ENCODE results near the gene PRR7.

PRR7 gene

DNA sequence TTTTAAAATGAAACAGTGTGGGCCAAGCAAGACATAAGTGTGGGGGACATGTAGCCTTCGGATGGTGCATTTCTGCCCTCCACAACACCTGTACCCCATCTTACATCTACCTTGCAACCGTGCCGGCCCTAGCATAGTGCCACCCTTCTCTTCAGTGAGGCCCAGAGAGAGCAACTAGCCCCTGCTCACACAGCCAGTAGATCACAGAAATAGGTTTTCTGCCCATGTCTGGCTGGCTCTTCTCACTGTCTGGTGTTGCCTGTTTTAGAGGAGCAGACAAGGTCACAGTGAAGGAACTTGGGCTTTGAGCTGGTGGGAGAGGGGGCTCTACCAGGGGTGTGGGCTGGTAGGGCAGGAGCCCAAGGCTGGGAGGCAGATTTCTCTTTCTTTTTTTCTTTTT is 39.6 kb downstream of the PRR7 start:
- DNase-seq = no peak

DNA sequence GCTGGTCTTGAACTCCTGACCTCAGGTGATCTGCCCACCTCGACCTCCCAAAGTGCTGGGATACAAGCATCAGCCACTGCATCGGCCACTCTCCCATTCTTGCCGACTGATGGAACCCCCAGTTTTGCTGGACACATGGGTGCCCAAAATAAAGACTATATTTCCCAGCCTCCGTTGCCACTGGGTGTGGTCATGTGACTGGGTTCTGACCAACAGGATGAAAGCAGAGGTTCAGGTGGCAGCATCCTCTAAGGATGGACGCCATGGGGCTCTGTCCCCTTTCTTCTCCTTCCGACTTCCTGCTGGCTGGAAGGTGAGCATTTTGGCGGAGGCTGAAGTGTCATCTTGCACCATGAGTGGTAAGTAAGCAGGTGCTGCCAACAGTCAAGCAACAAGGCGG is 40.5 kb downstream of the PRR7 start:
- DNase-seq = no peak

DNA sequence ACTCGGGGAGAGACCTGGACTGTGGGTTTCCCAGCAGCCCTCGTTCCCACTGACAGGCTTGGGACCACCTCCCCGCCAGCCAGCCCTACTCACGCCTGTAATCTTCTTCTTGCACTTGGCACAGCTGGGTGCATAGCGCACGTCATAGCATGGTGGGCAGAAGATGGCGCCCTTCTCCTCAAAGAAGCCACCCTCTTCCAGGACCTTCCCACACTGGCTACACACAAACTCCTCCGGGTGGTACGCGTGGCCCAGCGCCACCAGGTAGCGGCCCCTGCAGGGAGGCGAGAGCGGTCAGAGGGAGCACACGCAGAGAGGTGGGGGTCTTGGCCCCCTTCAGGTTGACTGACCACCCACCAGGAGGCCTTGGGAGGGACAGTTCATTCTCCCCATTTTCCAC is 41.4 kb downstream of the PRR7 start:
- no peak for DNase-seq

DNA sequence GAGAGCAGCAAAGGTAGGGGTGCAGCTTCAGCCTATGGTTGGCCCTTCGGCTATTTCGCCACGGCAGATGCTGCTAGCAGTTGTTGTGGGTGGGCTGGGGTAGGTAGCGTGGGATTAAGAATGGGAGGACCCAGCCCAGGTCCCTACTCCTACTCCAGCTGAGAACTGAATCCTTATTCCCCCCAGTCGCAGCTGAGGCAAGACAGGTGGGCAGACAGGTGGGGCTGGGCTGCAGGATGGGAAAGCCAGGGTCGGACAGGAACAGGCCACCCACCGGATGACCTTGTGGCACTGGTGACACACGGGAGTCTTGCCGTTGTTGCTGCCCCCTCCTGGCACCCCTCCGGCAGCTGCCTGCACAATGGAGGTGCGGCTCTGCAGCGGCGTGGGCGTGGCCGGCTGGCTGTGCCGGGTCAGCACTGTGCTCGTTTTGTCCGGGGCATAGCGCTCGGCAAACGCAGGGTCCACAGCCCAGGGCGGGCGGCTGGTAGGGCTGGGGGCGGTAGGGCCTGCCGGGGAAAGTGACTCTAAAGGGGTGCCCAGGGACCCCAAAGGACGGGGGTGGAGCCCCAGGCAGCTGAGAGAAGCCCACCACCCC is 42.6 kb downstream of the PRR7 start:
- DNase-seq = no peak

DNA sequence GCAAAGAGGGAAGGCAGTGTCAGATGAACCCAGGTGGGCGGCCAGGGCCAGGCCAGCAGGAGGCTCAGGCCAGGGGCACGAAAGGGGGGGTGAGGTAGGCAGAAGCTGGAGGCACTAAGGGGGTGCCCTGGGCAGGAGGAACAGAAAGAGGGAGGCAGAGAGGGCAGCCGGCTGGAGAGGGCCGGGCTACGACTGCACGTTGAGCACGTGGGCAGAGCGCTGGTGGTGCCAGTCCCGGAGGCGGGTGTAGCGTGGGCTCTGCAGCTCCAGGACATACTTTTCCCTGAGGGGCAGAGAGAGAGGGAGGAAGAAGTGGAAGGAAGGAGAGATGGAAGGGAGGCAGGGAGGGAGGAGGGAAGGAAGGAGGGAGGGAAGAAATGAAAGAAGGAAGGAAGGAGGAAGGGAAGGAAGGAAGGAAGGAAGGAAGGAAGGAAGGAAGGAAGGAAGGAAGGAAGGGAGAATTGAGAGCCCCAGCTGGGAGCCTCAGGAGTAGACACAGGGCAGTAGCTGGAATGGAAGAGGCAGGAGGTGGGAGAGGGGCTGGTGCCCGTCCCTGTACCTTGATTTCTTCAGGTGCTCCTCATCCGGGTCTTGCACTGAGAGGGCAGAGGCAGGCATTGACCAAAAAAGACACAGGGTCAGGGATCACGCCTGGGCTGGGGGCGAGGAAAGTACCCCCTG is 43.8 kb downstream of the PRR7 start:
- DNase-seq = no peak

DNA sequence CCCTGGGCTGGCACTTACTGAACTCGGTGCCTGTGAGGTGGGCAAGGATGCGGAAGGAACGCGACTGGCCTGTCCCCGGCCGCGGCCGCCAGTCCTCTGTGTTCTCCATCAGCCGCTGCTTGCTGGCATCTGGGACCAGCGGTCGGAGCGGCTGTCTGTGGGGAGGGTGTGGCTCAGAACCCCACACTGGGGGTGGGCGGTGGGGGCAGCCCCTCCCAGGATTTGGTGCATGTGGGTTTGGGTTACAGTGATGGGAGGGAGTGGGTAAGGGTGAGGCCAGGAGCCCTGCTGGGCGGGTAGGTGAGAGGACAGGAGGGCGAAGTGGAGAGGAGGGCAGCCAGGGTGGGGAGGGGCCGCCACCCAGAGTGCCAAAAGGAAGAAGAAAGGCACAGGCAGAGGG is 44.4 kb downstream of the PRR7 start:
- no peak for DNase-seq

DNA sequence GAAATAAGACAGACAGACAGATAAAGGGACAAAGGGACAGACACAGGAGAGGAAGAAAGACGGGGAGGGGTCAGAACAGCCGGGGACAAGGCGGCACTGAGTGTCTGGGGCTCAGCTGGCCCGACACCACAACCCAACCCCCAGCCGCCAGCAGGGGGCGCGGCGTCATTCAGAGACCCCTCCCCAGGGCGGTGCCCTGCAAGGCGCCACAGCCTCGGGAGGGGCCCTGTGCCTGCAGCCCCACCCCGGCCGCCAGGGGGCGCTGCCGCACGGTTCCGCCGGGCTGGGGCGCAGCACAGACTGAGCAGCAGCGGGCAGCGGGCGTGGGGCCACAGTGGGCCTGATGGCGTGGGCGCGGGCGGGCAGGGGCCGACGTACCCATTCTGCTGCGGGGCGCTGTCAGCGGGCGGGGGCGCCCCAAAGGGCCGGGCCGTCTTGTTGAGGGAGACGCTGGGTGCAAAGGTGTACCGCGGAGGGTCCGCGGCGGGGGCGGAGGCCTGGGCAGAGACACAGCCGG is 44.9 kb downstream of the PRR7 start:
- no peak for DNase-seq

DNA sequence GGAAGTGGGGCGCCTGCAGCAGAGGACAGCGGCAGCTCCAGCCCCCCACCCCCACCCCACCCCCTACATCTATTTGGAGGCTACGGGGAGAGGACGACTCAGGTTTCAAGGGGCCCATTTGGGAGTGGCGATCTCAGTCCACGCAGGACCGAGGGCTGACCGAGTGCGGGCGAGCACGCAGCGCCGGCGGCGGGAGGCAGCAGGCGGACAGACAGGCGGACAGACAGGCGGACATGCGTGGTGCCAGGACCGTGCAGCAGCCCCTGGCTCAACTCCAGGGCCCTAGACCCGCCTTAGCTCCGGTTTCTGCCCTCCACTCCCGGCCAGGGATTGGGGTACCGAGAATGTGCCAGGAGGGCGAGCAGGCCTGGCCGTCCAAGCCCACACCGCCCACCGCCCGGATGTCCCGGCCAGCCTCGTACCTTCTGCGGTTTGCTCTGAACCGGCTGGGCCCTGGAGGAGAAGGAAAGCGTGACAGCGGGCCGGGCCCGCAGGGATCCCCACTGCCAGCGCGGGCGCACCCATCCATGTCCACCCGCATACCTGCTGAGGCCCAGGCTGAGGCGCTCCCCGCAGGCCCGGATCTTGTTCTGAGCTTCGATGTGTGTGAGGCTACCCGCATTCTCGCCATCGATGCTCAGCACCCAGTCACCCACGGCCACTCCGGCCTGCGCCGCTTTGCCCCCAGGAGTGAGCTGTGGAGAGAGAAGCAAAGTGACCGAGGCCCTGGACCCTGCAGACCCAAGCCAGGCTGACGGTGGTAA is 45.6 kb downstream of the PRR7 start:
- DNase-seq = no peak

DNA sequence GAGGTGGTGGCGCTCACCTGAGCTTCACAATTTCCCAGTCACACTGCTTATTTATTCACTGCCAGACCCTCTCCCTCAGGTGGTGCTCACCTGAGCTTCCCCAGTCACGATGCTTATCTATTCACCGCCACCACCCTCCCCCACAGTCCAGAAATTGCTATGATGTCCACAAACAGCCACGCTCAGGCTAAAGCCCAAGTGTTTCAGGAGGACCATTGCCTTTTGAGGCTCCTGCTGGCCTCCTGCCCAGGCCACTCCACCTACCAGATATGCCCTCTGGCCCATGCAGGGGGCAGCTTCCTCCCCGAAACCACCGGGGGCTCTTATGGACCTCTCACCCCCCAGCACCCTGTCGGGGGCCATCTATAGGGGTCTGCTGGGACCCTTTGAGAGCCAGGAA is 46.2 kb downstream of the PRR7 start:
- DNase-seq = no peak

DNA sequence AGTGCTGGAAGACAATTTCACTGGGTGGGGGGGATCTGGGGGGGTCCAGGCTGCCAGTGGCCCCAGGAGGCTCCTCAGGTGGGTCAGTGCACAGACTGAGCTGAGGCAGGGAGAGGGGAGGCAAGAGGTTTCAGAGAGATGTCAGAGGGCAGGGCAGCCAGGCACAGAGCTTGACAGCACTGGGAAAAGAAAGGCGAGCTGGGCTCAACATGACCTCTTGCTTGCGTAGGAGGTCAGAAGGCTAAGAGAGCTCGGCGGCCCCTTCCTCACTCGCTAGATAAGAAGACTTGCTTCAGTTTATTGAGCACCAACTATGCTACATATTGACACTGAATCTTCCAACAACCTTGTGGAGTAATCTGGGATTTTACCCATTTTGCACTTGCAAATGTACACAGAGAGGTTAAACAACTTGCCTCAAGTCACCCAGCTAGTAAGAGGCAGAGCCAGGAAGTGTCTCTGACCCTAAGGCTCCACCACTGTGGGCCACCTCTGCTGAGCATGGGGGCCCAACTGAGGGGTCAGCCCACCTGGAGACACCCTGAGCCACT is 47.3 kb downstream of the PRR7 start:
- no peak for DNase-seq

DNA sequence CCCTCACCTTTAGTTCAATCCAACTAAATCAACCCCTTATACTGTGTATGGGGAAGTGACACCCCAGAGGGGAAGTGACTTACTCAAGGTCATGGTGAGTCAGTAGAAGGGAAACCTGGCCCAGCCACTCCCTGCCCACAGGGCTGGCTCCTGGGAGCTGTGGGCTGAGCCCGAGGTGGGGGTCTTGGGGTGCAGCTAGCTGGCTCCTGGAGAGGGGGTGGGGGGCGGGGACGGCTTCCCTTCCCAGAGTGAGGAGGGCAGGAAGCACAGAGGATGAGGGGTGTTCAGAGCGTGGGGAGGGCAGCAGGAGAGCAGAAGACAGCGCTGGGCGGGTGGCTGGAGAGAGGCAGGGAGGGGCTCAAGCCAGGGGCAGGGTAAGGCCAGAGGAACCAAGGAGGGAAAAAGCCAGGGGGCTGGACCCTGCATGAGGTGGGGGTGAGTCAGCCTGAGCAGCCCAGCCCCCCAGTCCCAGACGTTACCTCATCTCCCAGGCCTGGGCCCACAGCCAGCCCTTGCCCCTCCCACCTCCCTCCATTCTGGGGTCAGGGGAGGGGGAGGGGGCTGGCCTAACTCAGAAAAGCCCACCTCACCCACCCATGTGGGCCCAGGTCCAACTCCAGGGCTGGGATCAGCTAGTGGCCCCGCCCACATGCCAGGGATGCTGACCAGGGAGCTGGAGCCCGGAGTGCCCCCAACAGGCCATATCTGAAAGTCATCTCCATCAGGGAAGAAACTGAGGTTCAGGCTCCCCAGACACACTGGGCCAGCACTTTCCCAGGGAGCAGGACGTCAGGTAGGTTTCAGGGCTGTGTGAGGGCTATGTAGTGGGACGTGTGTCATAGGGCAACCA is 48.0 kb downstream of the PRR7 start:
- DNase-seq = no peak

DNA sequence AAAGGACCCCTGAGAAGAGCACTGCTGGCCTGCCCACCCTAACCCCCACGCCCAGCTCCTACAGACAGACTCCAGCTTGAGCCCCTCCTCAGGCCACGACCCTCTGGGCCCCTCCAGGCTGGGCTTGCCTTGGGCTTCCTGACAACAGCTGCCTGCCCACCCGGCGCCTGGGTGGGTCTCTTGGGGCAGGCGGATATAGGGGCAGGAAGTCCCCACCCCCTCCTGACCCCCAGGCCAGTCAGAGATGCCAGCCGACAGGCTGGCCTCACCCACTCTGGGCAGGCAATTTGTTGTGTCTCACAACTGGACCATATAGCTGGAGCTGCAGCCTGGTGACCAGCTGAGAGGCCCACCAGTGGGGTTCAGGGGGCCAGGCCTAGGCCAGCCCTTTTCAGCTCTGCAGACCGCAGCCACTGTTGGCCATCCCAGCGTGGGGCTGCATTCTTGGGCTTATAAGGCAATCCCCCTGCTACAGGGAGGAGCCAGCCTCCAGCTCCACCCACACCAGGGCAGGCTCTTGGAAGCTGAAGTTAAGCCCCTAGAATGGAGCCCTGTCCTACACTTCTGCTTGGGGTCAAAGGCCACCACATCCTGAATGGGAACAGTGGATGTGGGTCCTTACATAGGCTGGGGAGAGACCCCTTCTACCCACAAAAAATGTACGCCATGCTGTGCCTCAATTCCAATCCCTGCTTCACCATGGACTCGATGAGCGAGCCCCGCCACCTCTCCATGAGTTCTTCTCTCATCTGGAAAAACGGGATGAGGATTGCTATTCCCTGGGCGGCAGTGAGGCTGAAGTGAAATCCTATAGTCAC is 48.8 kb downstream of the PRR7 start:
- no peak for DNase-seq

DNA sequence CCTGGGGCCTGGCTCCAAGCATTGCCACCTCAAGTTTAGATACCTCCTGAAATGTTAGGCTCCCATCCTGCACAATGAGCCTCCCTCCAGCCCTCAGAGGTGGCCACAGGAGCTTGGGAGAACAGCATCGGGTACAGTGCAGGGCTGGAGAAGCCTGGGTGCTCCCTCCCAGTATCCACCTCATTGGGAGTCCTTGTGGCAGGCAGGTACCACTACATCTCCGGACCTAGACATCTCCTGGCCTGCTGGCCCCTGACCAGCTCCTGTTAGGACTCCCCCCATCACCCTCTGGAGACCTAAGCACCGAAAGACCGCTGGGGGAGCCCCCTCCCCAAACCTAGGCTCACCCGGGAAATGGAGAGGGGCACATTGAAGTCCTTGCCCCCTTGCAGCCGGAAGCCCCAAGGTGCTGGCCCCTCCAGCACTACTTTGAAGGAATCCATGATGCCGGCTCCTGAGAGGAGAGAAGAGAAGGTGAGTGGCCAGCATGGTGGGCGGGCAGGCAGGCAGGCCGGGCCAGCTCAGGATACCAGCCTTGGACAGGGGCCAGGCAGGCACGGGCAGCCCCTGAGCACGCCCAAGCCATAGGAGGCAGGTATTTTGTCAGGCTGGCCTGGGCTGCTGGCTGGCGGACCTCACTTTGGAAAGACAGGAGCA is 49.6 kb downstream of the PRR7 start:
- no peak for DNase-seq

DNA sequence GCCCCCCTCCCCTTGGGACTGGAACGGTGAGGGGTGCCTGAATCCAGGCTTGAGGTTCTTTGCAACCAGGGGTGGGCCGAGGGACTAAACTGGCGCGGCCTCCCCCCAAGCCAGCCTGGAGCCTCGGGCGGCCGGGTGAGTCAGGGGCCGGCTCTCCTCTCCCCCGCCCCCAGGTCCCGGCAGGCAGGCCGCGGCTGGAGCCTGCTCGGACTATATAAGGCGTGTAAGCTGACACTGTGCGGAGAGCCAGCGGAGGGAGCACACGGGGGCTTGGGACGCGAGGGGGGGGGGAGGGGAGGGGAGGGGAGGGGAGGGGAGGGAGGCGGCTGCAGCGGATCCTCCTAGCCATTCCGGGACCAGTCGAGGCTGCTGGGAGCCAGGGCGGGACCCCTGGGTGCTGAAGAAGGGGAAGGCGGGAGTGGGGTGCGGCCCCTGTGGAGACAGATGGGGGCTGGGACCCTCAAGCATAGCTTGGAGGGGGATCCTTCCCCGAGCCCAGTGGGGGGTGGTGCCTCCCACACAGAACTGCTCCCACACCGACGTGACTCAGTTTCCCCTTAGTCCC is 50.2 kb downstream of the PRR7 start:
- DNase-seq = peak; percentile 21

DNA sequence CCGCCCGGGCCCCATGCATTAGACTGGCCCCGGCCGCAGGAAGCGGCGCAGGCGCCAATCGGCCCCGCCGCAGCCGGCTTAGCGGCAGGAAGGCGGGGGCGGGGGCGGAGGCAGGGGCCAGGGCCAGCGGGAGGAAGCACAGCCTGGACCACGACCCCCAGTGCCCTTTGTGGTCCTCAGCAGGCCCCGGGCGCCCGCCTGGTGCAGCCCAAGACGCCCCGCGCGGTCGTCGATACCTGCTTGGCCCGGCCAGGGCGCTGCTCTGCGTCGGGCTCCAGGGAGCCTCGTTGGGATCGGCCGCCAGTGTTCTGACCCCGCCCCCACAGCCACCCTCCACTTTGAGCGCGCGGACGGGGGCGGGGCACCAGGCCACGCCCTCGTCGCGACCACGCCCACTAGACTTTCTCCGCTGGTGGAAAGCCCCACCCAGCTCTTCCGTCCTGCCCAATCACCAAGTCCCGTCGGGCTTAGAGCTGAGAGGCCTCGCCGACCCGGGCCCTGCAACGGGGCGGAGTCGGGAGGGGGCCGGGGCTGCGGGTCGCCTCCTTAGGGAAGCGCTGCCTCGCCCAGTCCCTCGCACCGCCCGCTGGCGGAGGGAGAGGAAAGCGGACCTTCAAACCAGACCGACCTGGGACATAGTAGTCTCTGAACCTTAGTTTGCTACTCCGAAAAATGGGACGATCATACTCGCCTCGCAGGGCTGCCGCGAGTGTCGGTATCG is 50.8 kb downstream of the PRR7 start, which contains the start of gene PDLIM7:
Gene PDLIM7 (minus strand): TSS at position 313 of the 721 bp plus-strand sequence. CDS start 1,092 bp downstream, outside the sequence.
- DNase-seq = peak; percentile 85

DNA sequence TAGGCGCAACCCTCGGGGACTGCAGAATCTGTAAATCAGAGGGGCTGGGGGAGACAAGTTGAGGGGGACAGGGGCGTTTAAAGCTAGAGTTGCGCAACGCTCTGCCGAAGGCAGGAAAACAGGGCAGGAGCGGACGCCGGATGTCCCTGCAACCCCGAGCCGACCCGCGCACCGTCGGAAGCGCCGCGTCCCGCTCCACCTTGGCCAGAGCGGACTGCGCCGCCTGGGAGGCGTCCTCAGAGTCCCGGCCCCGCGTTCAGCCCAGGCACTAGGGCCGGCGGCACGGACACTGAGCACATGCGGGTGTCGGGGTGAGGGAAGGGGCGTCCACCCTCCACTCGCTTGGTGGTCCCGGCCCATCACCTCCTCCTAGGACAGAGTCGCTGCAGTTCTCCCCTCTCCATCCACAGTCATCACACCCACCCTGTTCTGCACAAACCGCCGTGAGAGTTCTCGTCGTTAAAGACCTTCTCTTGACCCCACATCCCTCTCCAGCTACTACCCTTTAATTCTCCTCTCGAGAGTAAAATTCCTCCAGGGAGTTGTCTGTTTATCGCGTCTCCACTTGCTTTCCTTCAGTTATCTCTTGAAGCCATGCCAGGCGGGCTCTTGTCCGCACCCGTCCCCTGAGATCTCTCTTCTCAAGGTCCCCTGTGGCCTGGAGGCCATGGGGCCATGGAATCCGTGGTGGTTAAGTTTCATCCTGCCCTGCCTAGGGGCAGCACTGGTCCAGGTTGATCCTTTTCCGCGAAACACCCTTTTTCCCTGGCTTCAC is 51.6 kb downstream of the PRR7 start:
- no peak for DNase-seq

DNA sequence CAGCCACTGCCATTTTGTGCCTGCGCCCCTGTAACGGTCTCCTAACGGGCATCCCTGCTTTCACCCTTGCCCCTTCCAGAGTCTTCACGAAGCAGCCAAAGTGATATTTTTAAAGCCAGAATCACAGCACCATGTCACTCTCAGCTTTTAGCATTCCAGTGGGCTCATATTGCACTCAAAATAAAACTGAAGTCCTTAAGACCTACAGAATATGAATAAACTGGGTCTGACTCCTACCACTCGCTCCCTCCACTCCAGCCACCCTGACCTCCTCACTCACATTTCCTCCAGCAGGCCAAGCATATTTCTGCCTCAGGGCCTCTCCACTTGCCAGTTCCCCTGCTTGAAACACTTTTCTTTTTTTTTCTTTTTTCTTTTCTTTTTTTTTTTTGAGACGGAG is 53.2 kb downstream of the PRR7 start:
- no peak for DNase-seq

DNA sequence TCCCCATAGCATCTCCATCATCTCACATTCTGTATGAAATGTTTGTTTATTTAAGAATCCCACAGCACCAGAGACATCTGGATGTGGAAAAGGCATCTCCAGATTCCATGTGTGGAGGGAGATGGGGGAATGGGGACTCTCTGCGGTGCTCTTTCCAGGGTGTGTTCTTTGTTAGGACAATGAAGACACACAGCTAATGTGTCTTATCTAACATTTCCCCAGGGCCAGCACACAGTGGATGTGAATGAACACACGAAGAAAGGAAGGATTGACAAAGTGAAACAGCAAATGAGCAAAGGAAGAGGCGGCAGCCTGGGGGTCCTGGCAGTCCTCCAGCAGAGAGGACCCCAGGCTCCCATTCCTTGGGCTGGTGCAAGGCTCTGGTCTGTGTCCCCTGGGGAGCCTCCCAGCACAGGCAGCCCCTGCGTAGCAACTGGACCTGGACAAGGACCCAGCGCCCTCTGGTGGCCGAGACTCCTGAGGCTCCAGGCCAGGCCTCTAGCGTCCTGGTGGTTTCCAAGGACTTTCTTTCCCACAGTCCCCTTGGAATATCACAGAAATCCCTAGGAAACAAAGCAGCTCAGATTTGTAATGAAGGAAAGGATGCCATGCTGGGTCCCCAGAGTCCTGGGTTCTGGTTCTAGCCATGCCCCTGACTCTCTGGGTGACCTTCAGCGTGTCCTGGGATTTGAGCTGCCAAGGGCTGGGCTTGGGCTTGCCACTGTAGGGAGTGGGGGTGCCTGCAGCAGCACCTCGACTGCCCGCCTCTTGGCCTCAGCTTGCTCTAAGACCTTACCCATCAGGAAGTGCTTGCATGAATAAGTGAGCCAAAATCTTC is 54.3 kb downstream of the PRR7 start:
- DNase-seq = peak; percentile 45

All from NCI-H2107 (cell line).